GM21528 (cell line): ENCODE measurements around the gene TMEM198.

Source experiments
- ATAC-seq: cut with Tn5 transposase; IDR thresholded peaks from one replicate; pipeline ENCODE4 v1.9.1; 2021; ENCODE audit warnings: mild to moderate bottlenecking, moderate library complexity; ENCODE audit not compliant: unreplicated experiment, low FRiP score

Gene TMEM198

GRCh38 chr2:219508971-219509779, 34.7 kb upstream of the TMEM198 start:
- no peak for ATAC-seq

- ATAC-seq = no peak
Measured at GRCh38 chr2:219509780-219510511, 33.9 kb upstream of the TMEM198 start.

- no peak for ATAC-seq
Measured at GRCh38 chr2:219510512-219511135, 33.2 kb upstream of the TMEM198 start.

- ATAC-seq = no peak
Measured at GRCh38 chr2:219511547-219512325, 32.1 kb upstream of the TMEM198 start.

GRCh38 chr2:219512524-219513216, 31.2 kb upstream of the TMEM198 start:
- ATAC-seq = no peak

- no peak for ATAC-seq
Measured at GRCh38 chr2:219513787-219514186, 30.0 kb upstream of the TMEM198 start.

GRCh38 chr2:219514196-219514761, 29.5 kb upstream of the TMEM198 start, which contains the start of gene ASIC4:
TSS of gene ASIC4 (plus strand) at chr2:219514482. CDS start at chr2:219514725, 243 bp downstream.
- ATAC-seq = no peak

GRCh38 chr2:219514836-219515235, 29.0 kb upstream of the TMEM198 start:
- no peak for ATAC-seq

GRCh38 chr2:219515874-219516629, 27.8 kb upstream of the TMEM198 start:
- ATAC-seq = no peak

- ATAC-seq = no peak
Measured at GRCh38 chr2:219516888-219517287, 26.9 kb upstream of the TMEM198 start.

- ATAC-seq = no peak
Measured at GRCh38 chr2:219517954-219518778, 25.7 kb upstream of the TMEM198 start.

GRCh38 chr2:219519526-219519916, 24.3 kb upstream of the TMEM198 start:
- ATAC-seq = no peak

GRCh38 chr2:219520079-219520478, 23.7 kb upstream of the TMEM198 start:
- ATAC-seq = no peak

GRCh38 chr2:219521066-219521880, 22.6 kb upstream of the TMEM198 start:
- ATAC-seq = no peak

- ATAC-seq = no peak
Measured at GRCh38 chr2:219522111-219523030, 21.5 kb upstream of the TMEM198 start.

GRCh38 chr2:219523031-219523671, 20.7 kb upstream of the TMEM198 start:
- ATAC-seq = no peak
